ENCODE results near the gene KAT6B. TPM values are rescaled to one million over a fixed set of nuclear protein-coding genes. Genes with fewer than 3 reads are reported as not detected.

The KAT6B gene
- total and polyA plus RNA-seq, 2 donors from 2014 or later: 2.9 to 34.2 TPM

- no peak for FAIRE-seq
Observed at GRCh38 chr10:75010373-75010772, 184.0 kb downstream of the KAT6B start.

GRCh38 chr10:75011221-75011620 is 184.8 kb downstream of the KAT6B start:
- FAIRE-seq: no peak
- no peak overlapping the region for H3K9ac ChIP-seq (ENCODE audit: low read length in 3 of 3)
- H3K27ac ChIP-seq (ENCODE audit: low read depth in 2 of 2, low read length in 2 of 2): no peak overlapping the region

More at GRCh38 chr10:75010373-75010772, 184.0 kb downstream of the KAT6B start:
- TF ChIP-seq CTCF (IDR thresholded peaks at IDR 0.05; ENCODE audit: borderline replicate concordance, extremely low read depth, insufficient read depth): no peak
- Histone ChIP-seq H3K9me3 (ENCODE audit: control insufficient read depth in 2 of 3, insufficient read depth in 1 of 3, low read length in 3 of 3) (no peaks in the 10 kb centered on the region), H3K27me3 (ENCODE audit: control insufficient read depth, insufficient read depth, low read length) (no peaks in the 10 kb centered on the region), H3K4me1 (ENCODE audit: control insufficient read depth in 2 of 3, insufficient read depth in 2 of 3, low read depth in 1 of 3, low read length in 3 of 3) (peaks cover 0 to 4% (median 2%) of the 10 kb centered on the region in 3 donors), H3K36me3 (ENCODE audit: control insufficient read depth in 2 of 3, insufficient read depth in 3 of 3, low read length in 3 of 3) (peaks cover 0 to 4% (median 3%) of the 10 kb centered on the region in 3 donors), H3K9ac (ENCODE audit: low read length in 3 of 3) (no peak overlapping the region), H3K27ac (ENCODE audit: low read depth in 2 of 2, low read length in 2 of 2) (no peak overlapping the region), H3K4me3 (ENCODE audit: low read length in 3 of 3) (no peak overlapping the region)
- DNase-seq: no peak
- intact Hi-C loops (cut with DNase I): no loop called here

GRCh38 chr10:75012471-75012870 is 186.1 kb downstream of the KAT6B start:
- Histone ChIP-seq H3K9ac (ENCODE audit: low read length in 3 of 3) (no peak overlapping the region), H3K4me1 (ENCODE audit: control insufficient read depth in 2 of 3, insufficient read depth in 2 of 3, low read depth in 1 of 3, low read length in 3 of 3) (peaks cover 0 to 4% (median 2%) of the 10 kb centered on the region in 3 donors), H3K27ac (ENCODE audit: low read depth in 2 of 2, low read length in 2 of 2) (no peak overlapping the region), H3K36me3 (ENCODE audit: control insufficient read depth in 2 of 3, insufficient read depth in 3 of 3, low read length in 3 of 3) (peaks cover 0 to 4% (median 3%) of the 10 kb centered on the region in 3 donors), H3K27me3 (ENCODE audit: control insufficient read depth, insufficient read depth, low read length) (no peaks in the 10 kb centered on the region), H3K9me3 (ENCODE audit: control insufficient read depth in 2 of 3, insufficient read depth in 1 of 3, low read length in 3 of 3) (no peaks in the 10 kb centered on the region), H3K4me3 (ENCODE audit: low read length in 3 of 3) (no peak overlapping the region)
- no peak for TF ChIP-seq CTCF (IDR thresholded peaks at IDR 0.05; ENCODE audit: borderline replicate concordance, extremely low read depth, insufficient read depth)
- FAIRE-seq (no peak), DNase-seq (no peak)
- intact Hi-C loops (cut with DNase I): no loop called here

More at GRCh38 chr10:75011221-75011620, 184.8 kb downstream of the KAT6B start:
- Histone ChIP-seq H3K4me1 (ENCODE audit: control insufficient read depth in 2 of 3, insufficient read depth in 2 of 3, low read depth in 1 of 3, low read length in 3 of 3) (peaks cover 0 to 4% (median 2%) of the 10 kb centered on the region in 3 donors), H3K36me3 (ENCODE audit: control insufficient read depth in 2 of 3, insufficient read depth in 3 of 3, low read length in 3 of 3) (peaks cover 0 to 4% (median 3%) of the 10 kb centered on the region in 3 donors), H3K27me3 (ENCODE audit: control insufficient read depth, insufficient read depth, low read length) (no peaks in the 10 kb centered on the region), H3K4me3 (ENCODE audit: low read length in 3 of 3) (no peak overlapping the region), H3K9me3 (ENCODE audit: control insufficient read depth in 2 of 3, insufficient read depth in 1 of 3, low read length in 3 of 3) (no peaks in the 10 kb centered on the region)
- no peak for DNase-seq
- TF ChIP-seq CTCF (IDR thresholded peaks at IDR 0.05; ENCODE audit: borderline replicate concordance, extremely low read depth, insufficient read depth): no peak
- intact Hi-C loops (cut with DNase I): no loop called here

- Histone ChIP-seq H3K9me3 (ENCODE audit: control insufficient read depth in 2 of 3, insufficient read depth in 1 of 3, low read length in 3 of 3) (no peaks in the 10 kb centered on the region), H3K27me3 (ENCODE audit: control insufficient read depth, insufficient read depth, low read length) (no peaks in the 10 kb centered on the region), H3K27ac (ENCODE audit: low read depth in 2 of 2, low read length in 2 of 2) (no peak overlapping the region), H3K9ac (ENCODE audit: low read length in 3 of 3) (no peak overlapping the region), H3K36me3 (ENCODE audit: control insufficient read depth in 2 of 3, insufficient read depth in 3 of 3, low read length in 3 of 3) (peaks cover 0 to 4% (median 0%) of the 10 kb centered on the region in 3 donors), H3K4me3 (ENCODE audit: low read length in 3 of 3) (no peak overlapping the region), H3K4me1 (ENCODE audit: control insufficient read depth in 2 of 3, insufficient read depth in 2 of 3, low read depth in 1 of 3, low read length in 3 of 3) (peaks cover 0 to 4% (median 2%) of the 10 kb centered on the region in 3 donors)
- intact Hi-C loops (cut with DNase I): no loop called here
- no peak for DNase-seq
- TF ChIP-seq CTCF (IDR thresholded peaks at IDR 0.05; ENCODE audit: borderline replicate concordance, extremely low read depth, insufficient read depth): no peak
- no peak for FAIRE-seq
Observed at GRCh38 chr10:75013007-75013406, 186.6 kb downstream of the KAT6B start.
